Endothelial cell of umbilical vein (primary cell): ENCODE results near the gene PIP5K1C. TPM values are rescaled to one million over a fixed set of nuclear protein-coding genes. Genes with fewer than 3 reads are reported as not detected.

Experiments used
- BruUV-seq: library from RNA; stranded (reverse); fragments of 400-500 nt; replicated peaks from 2 replicates; lab custom pipeline; 2021; lab: Mats Ljungman, UMichigan
- CTCF ChIA-PET: fragments of 300-600, 350-600 bp; sonication (Branson Sonifier 250); formaldehyde crosslinking; loops from one replicate; lab custom pipeline; 2021; ENCODE audit warnings: antibody characterized with exemption, inconsistent platforms; lab: Charles Lee
- POLR2A ChIA-PET: fragments of 300-600, 350-600 bp; sonication (Branson Sonifier 250); formaldehyde crosslinking; loops from one replicate; lab custom pipeline; 2021; ENCODE audit warnings: antibody characterized with exemption, inconsistent platforms; lab: Charles Lee
- DNase-seq: peaks from one replicate; pipeline ENCODE4 v3.0.0-alpha.2; 2011; ENCODE audit warnings: low read depth, low spot score
- FAIRE-seq: peaks from 2 replicates; lab custom pipeline; 2011; peaks lifted over from hg19 to GRCh38; lab: Jason Lieb, UNC
- H2AFZ ChIP-seq: 2 replicates; pipeline ENCODE4 v1.6.0; 2012; ENCODE audit warnings: low read depth, low read length, control low read depth, inconsistent platforms
- H3K27ac ChIP-seq: 2 replicates; pipeline ENCODE4 v1.5.1; 2011; ENCODE audit warnings: low read depth, mild to moderate bottlenecking, control low read depth, low read length, moderate library complexity; ENCODE audit not compliant: insufficient read depth
- H3K27me3 ChIP-seq, 2 experiments: 2 replicates each; pipeline versions ENCODE4 v1.6.0 to v1.6.1; 2011; ENCODE audit warnings: low read length in 2 of 2, mixed read lengths in 1 of 2; ENCODE audit not compliant: control insufficient read depth in 2 of 2, insufficient read depth in 2 of 2
- H3K36me3 ChIP-seq, 2 experiments: 2 replicates in 1 of 2; 3 replicates in 1 of 2; pipeline ENCODE4 v1.5.1; 2011; ENCODE audit warnings: low read length in 2 of 2, mild to moderate bottlenecking in 1 of 2, moderate library complexity in 1 of 2; ENCODE audit not compliant: control insufficient read depth in 2 of 2, insufficient read depth in 2 of 2; ENCODE audit errors: extremely low read depth in 1 of 2
- H3K4me1 ChIP-seq: 3 replicates; pipeline ENCODE4 v1.5.1; 2011; ENCODE audit warnings: mild to moderate bottlenecking, low read length; ENCODE audit not compliant: control insufficient read depth, insufficient read depth; ENCODE audit errors: extremely low read depth
- H3K4me2 ChIP-seq: 2 replicates; pipeline ENCODE4 v1.6.1; 2011; ENCODE audit warnings: low read length, control low read depth, mixed read lengths; ENCODE audit not compliant: insufficient read depth
- H3K4me3 ChIP-seq, 3 experiments: fragments of 200-600 bp in 1 of 3; sonication (generic), shearing (Covaris generic) in 1 of 3; replicated peaks in 1 of 3; 2 replicates each; pipeline ENCODE4 v1.5.1; 2011 to 2016; ENCODE audit warnings: control low read depth in 3 of 3, low read length in 3 of 3, mild to moderate bottlenecking in 2 of 3, inconsistent platforms in 1 of 3, low read depth in 1 of 3, moderate library complexity in 1 of 3; ENCODE audit not compliant: insufficient read depth in 1 of 3
- H3K79me2 ChIP-seq: 2 replicates; pipeline ENCODE4 v1.6.0; 2012; ENCODE audit warnings: low read length, inconsistent platforms; ENCODE audit not compliant: control insufficient read depth, insufficient read depth
- H3K9ac ChIP-seq: replicated peaks from 2 replicates; pipeline ENCODE3; 2011; ENCODE audit warnings: low read length, control low read depth; ENCODE audit not compliant: insufficient read depth; ENCODE audit errors: extremely low read depth
- H3K9me1 ChIP-seq: replicated peaks from 3 replicates; pipeline ENCODE4 v1.6.0; 2011; ENCODE audit warnings: mild to moderate bottlenecking, low read length; ENCODE audit not compliant: control insufficient read depth, insufficient read depth; ENCODE audit errors: extremely low read depth
- H3K9me3 ChIP-seq: replicated peaks from 2 replicates; pipeline ENCODE4 v1.5.1; 2012; ENCODE audit warnings: low read length, inconsistent platforms; ENCODE audit not compliant: control insufficient read depth, insufficient read depth
- H4K20me1 ChIP-seq: replicated peaks from 2 replicates; pipeline ENCODE3; 2011; ENCODE audit warnings: mild to moderate bottlenecking, low read length; ENCODE audit not compliant: control insufficient read depth, insufficient read depth; ENCODE audit errors: extremely low read depth
- CTCF ChIP-seq, 2 donors: IDR thresholded peaks; 1 replicate in 1 of 2; 2 replicates in 1 of 2; pipeline ENCODE4 v1.5.1; 2011; ENCODE audit warnings: low read length in 2 of 2, mild to moderate bottlenecking in 2 of 2, moderate library complexity in 2 of 2, control low read depth in 1 of 2, inconsistent platforms in 1 of 2, low read depth in 1 of 2; ENCODE audit not compliant: insufficient read depth in 1 of 2; ENCODE audit errors: extremely low read depth in 1 of 2
- EZH2 ChIP-seq: IDR thresholded peaks from 2 replicates; pipeline ENCODE4 v1.6.1; 2012; ENCODE audit warnings: borderline replicate concordance, low read depth, mild to moderate bottlenecking, moderate library complexity, low read length, inconsistent platforms; ENCODE audit not compliant: severe bottlenecking
- FOS ChIP-seq: IDR thresholded peaks from 2 replicates; pipeline ENCODE4 v1.6.1; 2011; ENCODE audit warnings: mild to moderate bottlenecking, low read length, moderate library complexity, borderline replicate concordance; ENCODE audit not compliant: insufficient read depth
- GATA2 ChIP-seq: IDR thresholded peaks from 2 replicates; pipeline ENCODE4 v1.7.0; 2011; ENCODE audit warnings: low read depth, mild to moderate bottlenecking, moderate library complexity, mixed read lengths, low read length; ENCODE audit not compliant: insufficient read length, insufficient read depth
- MAX ChIP-seq: IDR thresholded peaks from 2 replicates; pipeline ENCODE4 v1.6.1; 2011; ENCODE audit not compliant: insufficient read depth, insufficient read length
- MYC ChIP-seq: IDR thresholded peaks from one replicate; pipeline ENCODE4 v1.6.1; 2011; ENCODE audit warnings: mild to moderate bottlenecking, low read depth, low read length
- POLR2A ChIP-seq: IDR thresholded peaks from 2 replicates; pipeline ENCODE4 v1.6.1; 2012; ENCODE audit warnings: low read depth, mild to moderate bottlenecking, control low read depth, low read length
- POLR2AphosphoS5 ChIP-seq: IDR thresholded peaks from 2 replicates; pipeline ENCODE4 v1.6.1; 2012; ENCODE audit warnings: low read depth, mild to moderate bottlenecking, control low read depth, low read length, moderate library complexity; ENCODE audit not compliant: insufficient read depth
- dilution Hi-C: fragments of 300-500 bp; cut with MboI; formaldehyde crosslinking; loops from one replicate; pipeline ENCODE4 v1.15.0; 2019; ENCODE audit warnings: low sequenced_read_pairs; ENCODE audit not compliant: extremely low pct_ligation_motif_present
- intact Hi-C: fragments of 100-400 bp; cut with micrococcal nuclease; formaldehyde crosslinking; loops from one replicate; pipeline ENCODE4 v1.10.0; 2022
- polyA plus RNA-seq, 4 experiments: library from polyadenylated mRNA; depleted of rRNA in 3 of 4; stranded (reverse) in 3 of 4; unstranded in 1 of 4; fragments of >200 nt; gene quantifications; 2 replicates each; pipeline versions ENCODE4 v1.2.1 to v1.2.3, GENCODE V29; 2011 to 2012; ENCODE audit warnings: missing spikeins in 1 of 4
- total RNA-seq: library from RNA; stranded (reverse); gene quantifications from 2 replicates; pipeline ENCODE4 v1.2.3, GENCODE V29; 2021

The PIP5K1C gene
- total and polyA plus RNA-seq, 2 donors (not counting 3 experiments of a cell fraction or from before 2014, with no cell fraction given): 31.6 to 79.5 TPM

- Histone ChIP-seq H3K4me2 (no peak overlapping the region), H2AFZ (no peak overlapping the region), H3K36me3 (peaks cover 2 to 7% of the 10 kb centered on the region in 2 experiments), H3K9me3 (no peaks in the 10 kb centered on the region), H3K27me3 (no peaks in the 10 kb centered on the region), H3K9ac (no peak overlapping the region), H3K79me2 (peaks cover 53% of the 10 kb centered on the region), H3K9me1 (no peaks in the 10 kb centered on the region), H4K20me1 (no peaks in the 10 kb centered on the region), H3K27ac (no peak overlapping the region), H3K4me1 (no peaks in the 10 kb centered on the region), H3K4me3 (no peak overlapping the region)
- dilution Hi-C loops (no loop called here), intact Hi-C loops (no loop called here)
- no TSS peak for BruUV-seq
- POLR2A ChIA-PET: no interaction called here
- CTCF ChIA-PET: interaction anchor here (1.4 to 3.5 kb wide), 4 partner anchors 17 to 100 kb away, joined by 5 to 25 read pairs (median 10); partner anchors contain the start of gene TJP3
- DNase-seq (no peak), FAIRE-seq (no peak)
- TF ChIP-seq MAX (no peak), POLR2A (no peak), FOS (no peak), EZH2 (no peak), POLR2AphosphoS5 (no peak), CTCF (IDR thresholded peaks at IDR 0.05; ENCODE audit: extremely low read depth in 1 of 2, insufficient read depth in 1 of 2, low read depth in 1 of 2, low read length in 2 of 2) (no peak), MYC (no peak), GATA2 (no peak)
These were observed 8.9 kb downstream of the PIP5K1C start for GRCh38 chr19:3691372-3691716.
